Muscle of back (tissue), 11 donors: ENCODE measurements around the gene CHMP6. TPM values are rescaled to one million over a fixed set of nuclear protein-coding genes. Genes with fewer than 3 reads are reported as not detected.
"Not testable (repeated sequence)": the region's sequence is repeated elsewhere in the genome, so short reads cannot be mapped to it uniquely, and the experiment has no call there.

Experiments
- DNase-seq, 3 donors: peaks; one replicate each; pipeline versions ENCODE4 v3.0.0 to v3.0.0-alpha.2; 2013
- polyA plus RNA-seq, 10 donors: library from polyadenylated mRNA; unstranded; fragments of 120-200 nt; gene quantifications; one replicate each; pipeline ENCODE4 v1.2.1, GENCODE V29; 2013; ENCODE audit not compliant: insufficient read length in 10 of 10

The CHMP6 gene
- polyA plus RNA-seq, 10 donors, result 17.0 to 26.6 (median 24.9) TPM

DNA sequence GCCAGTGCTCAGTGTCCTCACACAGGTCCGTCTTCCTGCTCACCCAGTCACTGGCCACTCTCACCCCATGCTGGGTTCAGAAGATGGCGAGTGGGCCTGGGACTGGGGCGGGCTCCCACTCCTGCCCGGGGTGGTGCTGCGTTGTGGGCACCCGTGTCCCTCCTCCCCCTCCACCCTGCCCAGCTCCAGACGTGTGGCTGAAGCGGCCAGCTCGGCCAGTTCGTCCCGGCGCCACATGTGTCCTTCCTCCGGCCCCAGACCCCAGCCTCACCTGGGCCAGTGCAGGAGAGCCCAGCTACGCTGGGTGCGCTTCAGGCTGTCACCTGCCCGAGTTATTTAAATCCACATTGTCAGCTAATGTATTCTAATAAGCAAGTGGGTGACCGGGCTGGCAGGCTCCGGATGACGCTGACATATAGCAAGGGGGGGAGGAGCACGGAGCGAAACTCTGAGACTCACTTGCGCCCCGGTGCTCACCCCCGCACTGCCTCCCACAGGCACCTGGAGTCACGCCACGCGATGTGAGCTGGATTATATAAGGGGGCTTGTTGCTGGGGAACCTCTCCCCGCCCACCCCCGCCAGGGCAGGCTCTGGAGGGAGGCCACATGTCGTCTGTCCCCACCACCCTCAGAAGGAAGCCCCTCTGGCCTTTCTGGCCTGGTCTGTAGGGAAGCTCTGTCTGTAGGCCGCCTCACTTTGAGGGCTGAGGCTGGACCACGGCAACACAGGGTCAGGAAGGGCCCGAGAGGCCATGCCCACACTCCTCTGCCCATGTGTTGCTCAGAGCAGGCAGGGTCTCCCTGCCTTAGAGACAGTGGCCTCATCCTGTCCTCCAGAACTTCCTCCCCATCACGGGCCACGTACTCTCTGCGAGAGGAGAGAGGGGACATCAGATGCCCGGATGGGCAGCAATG is 36.2 kb downstream of the CHMP6 start:
- DNase-seq, result no peak

DNA sequence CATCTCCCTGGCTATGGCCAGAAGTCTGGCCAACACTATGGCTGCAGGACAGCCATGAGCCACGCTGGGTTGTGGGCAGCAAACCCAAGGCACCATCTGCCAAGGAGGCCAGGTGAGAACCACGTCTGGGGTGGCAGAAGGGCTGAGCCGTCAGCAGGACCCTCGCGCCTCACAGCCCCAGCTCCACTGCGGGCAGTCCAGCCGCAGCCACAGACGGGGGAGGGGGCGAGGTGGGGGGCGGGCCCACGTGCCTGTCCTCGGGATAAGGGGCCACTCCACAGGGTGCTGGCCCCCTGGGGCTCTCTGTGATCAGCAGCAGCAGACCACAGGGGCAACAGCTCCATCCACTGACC is 36.8 kb downstream of the CHMP6 start:
- DNase-seq, result no peak

DNA sequence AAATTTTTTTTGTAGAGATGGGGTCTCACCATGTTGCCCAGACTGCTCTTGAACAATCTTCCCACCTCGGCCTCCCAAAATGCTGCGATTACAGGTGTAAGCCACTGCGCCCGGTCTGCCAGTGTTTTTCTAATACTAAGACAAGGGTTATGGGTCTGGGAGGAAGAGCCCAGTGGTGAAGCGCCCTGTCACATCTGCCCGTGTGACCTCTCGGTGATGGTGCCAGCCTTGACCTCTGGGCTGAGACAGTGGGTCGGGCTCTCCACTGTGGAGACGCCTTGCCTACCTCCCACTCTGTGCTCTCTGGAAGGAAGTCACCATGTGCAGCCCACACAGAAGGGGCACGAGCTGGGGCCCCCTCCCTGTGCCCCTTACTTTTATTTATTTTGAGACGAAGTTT is 38.2 kb downstream of the CHMP6 start:
- no peak for DNase-seq

DNA sequence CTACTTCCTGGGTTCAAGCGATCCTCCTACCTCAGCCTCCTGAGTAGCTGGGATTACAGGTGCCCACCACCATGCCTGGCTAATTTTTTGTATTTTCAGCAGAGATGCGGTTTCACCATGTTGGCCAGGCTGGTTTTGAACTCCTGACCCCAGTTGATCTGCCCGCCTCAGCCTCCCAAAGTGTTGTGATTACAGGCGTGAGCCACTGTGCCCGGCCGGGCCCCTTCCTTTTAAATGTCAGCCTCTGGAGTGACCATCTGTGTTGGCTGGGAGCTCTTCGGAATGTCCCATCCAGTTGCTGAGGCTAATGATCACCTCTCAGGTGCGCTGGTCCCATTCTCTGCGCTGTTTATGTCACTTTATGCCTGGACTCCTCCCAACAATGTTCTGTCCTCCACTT is 38.7 kb downstream of the CHMP6 start:
- not testable (repeated sequence) for DNase-seq

DNA sequence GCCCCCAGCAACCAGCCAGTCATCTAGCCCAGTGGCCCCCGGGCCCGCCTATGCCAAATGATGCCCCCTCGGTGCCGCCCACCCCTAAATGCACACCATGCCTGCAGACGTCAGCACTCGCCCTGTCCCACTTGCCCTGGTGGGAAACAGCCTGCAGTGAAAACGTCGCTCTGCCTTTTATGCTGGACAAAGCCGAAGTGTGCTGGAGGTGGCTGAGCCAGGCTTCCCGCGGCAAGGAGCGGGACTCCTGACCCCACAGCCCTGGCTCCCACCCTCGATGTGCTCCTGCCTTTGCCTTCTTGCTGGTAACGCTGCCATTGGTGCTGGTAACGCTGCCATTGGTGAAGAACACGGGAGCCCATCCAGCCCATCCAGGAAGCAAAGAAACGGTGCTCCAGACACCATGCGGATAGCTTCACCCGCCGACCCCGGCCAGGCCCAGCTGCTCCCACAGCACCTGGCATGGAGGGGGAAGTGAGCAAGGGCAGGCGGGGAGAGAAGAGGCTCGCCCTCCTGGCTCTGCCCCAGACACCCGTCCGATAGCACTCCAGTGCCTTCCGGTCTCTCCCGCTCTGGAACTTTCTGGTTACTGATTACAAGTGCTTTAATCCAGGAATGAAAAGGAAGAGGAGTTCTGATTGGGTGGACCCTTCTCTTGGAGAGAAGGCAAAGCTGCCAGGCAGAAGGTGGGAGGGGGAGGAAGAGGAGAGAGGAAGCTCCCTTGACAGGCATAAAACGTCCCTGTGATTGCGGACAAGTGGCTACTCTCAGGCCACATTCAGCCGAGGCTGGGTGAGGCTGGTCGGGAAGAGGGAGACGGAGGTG is 39.3 kb downstream of the CHMP6 start:
- no peak for DNase-seq

GRCh38 chr17:81031566-81032550 is 40.2 kb downstream of the CHMP6 start:
- DNase-seq, result no peak

GRCh38 chr17:81032641-81033480 is 41.2 kb downstream of the CHMP6 start:
- DNase-seq, result no peak

DNA sequence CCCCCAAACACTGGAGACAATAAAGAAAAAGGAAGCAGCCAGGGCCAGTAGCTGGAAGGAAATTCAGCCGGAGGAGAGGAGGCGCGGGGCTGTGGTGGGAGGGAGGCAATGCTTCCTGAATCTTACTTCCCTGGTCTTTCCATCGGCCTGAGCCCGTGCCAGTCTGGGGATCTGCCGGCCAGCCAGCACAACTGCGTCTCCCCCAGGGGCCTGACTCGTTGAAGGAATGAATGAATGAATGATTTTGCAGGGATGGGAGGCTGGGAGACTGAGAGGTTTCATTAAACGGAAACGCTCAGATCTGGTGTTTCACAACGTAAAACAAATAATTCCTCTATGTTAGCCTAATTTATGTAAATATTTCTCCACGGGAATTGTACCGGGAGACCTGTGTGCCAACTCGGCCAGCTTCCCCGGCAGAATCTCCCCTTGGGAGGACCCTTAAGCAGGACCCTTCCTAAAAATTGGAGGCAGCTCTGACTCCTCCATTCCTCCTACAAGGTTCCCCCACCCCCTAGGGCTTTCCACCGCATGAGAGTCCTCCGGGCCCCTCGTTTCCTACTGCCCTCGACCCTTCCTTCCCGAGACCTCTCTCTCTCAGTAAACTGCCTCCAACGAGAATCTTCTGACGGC is 42.0 kb downstream of the CHMP6 start:
- peak in 1 of 3 donors; percentile 56 for DNase-seq

DNA sequence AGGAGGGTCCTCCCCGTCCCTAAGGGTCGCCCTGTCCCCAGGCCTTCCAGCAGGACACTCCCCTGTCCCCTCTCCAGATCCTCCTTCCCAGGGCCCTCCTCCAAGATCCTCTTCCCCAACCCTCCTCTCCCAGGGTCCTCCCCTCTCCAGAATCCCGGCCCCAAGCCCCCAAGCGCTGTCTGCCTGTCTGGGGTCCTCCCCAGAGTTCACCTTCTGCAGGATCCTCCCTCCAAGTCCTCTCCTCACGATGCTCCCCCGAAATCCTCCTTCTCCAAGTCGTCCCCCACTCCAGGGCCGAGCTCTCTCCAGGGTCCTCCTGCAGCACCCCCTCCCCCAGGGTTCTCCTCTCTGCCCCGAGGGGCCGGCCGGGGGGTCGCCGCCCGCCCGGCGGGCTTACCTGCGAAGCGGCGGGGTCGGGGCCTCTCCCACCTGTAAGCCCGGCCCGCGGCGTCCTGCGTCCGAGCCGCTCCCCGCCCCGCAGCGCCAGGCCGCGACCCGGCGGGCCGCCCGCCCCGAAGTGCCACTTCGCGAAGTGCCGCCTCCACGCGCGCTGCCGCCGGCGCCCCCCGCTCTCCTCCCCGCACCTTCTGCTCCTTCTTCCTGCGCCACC is 42.6 kb downstream of the CHMP6 start:
- DNase-seq, result peak in 1 of 3 donors; percentile 71

GRCh38 chr17:81034779-81035520 is 43.3 kb downstream of the CHMP6 start, which contains the start of gene BAIAP2:
BAIAP2 (plus strand) TSS chr17:81035151; CDS start chr17:81035255, 104 bp downstream.
- peak; percentile 95 to 96 (median 95) for DNase-seq

DNA sequence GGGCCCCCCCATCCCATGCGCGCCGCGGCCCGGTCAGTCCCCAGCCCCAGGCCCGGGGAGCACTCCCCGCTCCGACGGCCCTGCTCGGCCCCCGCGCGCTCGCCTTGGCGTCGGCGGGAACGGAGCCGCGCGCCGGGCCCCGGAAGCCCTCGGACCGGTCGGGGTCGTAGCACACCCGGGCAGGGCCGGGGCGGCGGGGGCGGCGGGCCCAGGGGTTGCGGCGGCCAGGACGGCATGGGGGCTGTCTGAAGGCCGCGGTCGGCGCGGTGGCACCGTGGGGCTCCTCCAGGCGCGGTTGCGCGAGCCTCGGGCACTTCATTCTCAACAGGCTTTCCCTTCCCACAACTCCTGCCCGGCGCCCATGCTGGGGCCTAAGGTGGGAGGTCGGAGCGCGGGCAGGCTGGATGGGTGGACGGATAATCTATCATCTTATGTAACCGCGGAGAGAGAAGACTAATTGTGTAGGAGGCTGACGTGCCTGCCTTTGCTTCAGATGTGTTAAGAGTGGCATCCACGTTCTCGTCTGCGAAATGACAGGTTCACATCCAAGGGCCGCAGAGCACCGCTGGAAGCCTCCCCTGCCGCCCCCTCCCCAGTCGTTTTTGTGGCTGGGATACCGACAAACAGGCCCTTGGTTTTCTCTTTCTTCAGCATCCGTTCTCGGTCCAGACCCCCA is 44.0 kb downstream of the CHMP6 start:
- peak in 1 of 3 donors; percentile 60 for DNase-seq

DNA sequence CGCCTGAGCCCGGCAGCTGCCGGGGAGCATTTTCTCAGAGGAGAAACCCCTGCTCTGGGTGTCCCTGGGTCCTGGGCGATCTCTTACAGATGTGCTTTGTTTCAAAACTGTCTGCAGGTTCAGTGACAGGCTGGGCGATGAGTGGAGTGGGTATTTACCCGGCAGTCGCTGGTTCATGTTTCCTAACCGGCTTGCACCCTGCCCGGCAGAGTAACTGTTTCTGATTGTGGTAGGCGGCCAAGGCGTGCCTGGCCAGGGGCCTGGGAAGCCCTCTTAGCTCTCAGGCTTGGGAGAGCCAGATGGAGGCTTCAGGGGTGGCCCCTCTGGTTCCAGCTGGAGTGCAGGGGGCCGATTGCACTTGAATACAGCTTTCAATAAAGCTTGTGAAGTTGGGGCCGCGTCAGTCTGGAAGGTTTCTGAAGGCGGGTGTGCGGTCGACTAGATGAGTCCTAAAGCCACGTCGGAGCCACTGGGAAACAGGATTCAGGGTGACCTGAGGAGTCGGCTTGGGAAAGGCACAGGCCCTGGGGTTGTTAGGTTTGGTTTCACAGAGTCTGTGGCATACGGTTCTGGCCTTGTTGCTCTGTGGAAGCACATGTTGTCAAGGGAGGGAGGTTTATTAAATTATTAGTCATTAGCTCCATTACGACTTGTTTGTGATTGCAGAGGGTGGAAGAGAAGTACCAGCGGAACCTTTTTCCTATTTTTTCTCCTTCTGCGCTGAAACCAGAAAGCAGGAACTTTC is 44.7 kb downstream of the CHMP6 start:
- peak in 1 of 3 donors; percentile 62 for DNase-seq

- peak in 1 of 3 donors; percentile 59 for DNase-seq
These were observed 45.6 kb downstream of the CHMP6 start for GRCh38 chr17:81037026-81037797.

DNA sequence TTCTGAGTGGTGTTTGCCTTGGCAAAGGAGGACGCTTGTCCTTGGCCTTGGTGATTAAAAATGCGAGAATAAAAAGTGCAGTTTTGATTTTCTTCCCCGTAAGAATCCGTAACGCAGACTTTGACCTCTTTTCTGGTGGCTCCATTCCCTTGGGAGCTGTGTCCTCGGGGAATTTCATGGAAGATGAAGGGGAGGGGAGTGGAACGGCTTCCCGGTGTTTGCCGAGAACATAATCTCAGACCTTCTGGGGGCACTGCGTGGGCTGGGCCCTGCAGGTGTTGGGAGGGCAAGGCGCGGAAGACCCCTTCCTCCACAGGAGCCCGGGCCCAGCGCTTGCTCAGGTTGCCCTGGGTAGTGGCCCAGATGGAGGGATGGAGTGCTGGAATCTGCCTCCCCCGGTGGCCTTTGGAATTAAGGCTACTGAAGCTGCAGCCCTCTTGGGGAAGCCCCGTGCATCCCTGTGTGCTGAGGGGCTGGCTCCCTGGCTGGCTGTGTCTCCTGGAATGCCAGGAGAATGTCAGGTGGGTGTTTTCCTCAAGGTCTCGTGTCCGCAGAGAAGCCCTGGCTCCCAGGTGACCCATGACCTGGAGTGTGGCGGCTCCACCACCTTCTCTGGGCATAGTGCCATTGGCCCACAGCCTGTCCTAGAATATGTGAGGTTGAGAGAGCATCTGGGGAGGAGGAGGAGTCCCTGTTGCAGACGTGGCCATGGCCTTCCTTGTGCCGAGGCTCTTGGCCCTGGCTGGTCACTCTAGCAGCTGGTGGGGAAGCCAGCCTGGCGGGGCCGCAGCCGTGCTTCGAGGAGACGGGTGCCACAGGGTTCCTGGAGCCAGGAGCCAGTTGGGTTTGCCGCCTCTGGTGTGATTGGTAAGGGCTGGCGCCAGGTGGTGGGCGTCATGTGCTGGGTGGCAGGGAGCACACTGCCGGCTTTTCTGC is 46.4 kb downstream of the CHMP6 start:
- no peak for DNase-seq

- no peak for DNase-seq
These were observed 47.5 kb downstream of the CHMP6 start for GRCh38 chr17:81039096-81039495.
